ENCODE measurements around the gene TSBP1.
"Not testable (repeated sequence)": the region's sequence is repeated elsewhere in the genome, so short reads cannot be mapped to it uniquely, and the experiment has no call there.

Gene TSBP1

GRCh38 chr6:32298632-32299336 is 72.9 kb downstream of the TSBP1 start:
- DNase-seq (ENCODE audit: extremely low read depth, low read depth), result no peak
- TF ChIP-seq, protein P1, sequence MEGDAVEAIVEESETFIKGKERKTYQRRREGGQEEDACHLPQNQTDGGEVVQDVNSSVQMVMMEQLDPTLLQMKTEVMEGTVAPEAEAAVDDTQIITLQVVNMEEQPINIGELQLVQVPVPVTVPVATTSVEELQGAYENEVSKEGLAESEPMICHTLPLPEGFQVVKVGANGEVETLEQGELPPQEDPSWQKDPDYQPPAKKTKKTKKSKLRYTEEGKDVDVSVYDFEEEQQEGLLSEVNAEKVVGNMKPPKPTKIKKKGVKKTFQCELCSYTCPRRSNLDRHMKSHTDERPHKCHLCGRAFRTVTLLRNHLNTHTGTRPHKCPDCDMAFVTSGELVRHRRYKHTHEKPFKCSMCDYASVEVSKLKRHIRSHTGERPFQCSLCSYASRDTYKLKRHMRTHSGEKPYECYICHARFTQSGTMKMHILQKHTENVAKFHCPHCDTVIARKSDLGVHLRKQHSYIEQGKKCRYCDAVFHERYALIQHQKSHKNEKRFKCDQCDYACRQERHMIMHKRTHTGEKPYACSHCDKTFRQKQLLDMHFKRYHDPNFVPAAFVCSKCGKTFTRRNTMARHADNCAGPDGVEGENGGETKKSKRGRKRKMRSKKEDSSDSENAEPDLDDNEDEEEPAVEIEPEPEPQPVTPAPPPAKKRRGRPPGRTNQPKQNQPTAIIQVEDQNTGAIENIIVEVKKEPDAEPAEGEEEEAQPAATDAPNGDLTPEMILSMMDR (IDR thresholded peaks at IDR 0.05; ENCODE audit: low read depth, low read length), result no peak

DNA sequence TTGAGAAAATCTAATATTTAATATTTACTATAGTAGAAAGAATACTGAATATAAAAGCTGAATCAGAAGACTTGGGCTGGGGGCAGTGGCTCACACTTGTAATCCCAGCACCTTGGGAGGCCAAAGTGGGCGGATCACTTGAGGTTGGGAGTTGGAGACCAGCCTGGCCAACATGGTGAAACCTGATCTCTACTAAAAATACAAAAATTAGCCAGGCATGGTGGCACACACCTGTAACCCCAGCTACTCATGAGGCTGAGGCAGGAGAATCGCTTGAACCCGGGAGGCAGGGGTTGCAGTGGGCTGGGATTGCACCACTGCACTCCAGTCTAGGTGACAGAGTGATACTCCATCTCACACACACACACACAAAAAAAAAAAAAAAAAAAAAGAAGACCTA is 76.7 kb downstream of the TSBP1 start:
- not testable (repeated sequence) for DNase-seq (ENCODE audit: extremely low read depth, low read depth)

DNA sequence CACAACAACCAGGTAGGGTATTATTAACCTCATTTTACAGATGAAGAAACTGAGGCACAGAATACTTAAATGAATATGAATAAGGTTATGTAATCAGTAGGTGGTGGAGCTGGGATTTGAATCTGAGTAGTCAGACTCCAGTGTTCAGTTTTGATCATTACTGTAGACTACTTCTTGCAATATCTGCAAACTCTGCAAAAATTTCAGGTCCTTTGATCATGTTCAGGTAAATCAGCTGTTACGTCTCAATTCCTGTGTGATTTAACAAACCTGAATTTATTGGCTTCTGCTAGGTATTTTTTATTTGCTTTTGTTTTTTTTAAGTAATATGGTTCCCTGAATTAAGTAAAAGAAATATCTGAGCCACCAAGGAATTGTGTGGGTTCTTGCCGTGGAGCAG is 77.1 kb downstream of the TSBP1 start:
- TF ChIP-seq, protein P1 (IDR thresholded peaks at IDR 0.05; ENCODE audit: low read depth, low read length), result no peak
- no peak for DNase-seq (ENCODE audit: extremely low read depth, low read depth)

- DNase-seq (ENCODE audit: extremely low read depth, low read depth), result no peak
- TF ChIP-seq, protein P1 (IDR thresholded peaks at IDR 0.05; ENCODE audit: low read depth, low read length), result no peak
These were observed 78.0 kb downstream of the TSBP1 start for GRCh38 chr6:32293695-32294094.

- TF ChIP-seq, protein P1 (IDR thresholded peaks at IDR 0.05; ENCODE audit: low read depth, low read length), result no peak
- DNase-seq (ENCODE audit: extremely low read depth, low read depth), result no peak
These were observed 80.2 kb downstream of the TSBP1 start for GRCh38 chr6:32291543-32291942.

- no peak for DNase-seq (ENCODE audit: extremely low read depth, low read depth)
- TF ChIP-seq, protein P1 (IDR thresholded peaks at IDR 0.05; ENCODE audit: low read depth, low read length), result no peak
These were observed 80.7 kb downstream of the TSBP1 start for GRCh38 chr6:32290886-32291450.

DNA sequence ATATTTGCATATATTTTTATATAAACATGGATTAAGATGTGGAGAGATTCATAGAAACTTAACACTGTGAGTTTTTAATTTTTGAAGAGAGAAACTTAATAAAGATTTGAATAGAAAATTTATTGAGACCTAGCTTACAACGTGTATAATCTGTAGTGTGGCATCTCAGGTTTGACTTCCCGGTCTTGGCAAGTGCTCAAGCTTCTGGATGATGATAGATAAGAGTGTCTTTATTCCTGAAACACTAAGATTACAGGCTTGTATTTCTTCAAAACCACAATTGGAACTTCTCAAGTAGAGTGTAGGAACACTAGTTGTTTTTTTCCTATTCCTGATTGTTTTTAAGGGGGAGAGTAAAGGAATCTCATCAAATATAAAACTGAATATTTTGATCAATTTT is 83.3 kb downstream of the TSBP1 start:
- TF ChIP-seq, protein P1 (IDR thresholded peaks at IDR 0.05; ENCODE audit: low read depth, low read length), result no peak
- no peak for DNase-seq (ENCODE audit: extremely low read depth, low read depth)

GRCh38 chr6:32273801-32274577 is 97.7 kb downstream of the TSBP1 start:
- DNase-seq (ENCODE audit: extremely low read depth, low read depth), result not testable (repeated sequence)
